ENCODE results near the gene ZDHHC8.

- TF ChIP-seq EZH2 (IDR thresholded peaks at IDR 0.05) (no peak), POLR2AphosphoS5 (IDR thresholded peaks at IDR 0.05; ENCODE audit: borderline replicate concordance, low read depth, low read length) (no peak), FOXP2 (optimal IDR thresholded peaks at IDR 0.05; ENCODE audit: control extremely low read depth, extremely low read length, insufficient read depth) (no peak)
Observed at GRCh38 chr22:20155330-20156041, 23.9 kb downstream of the ZDHHC8 start.

Data from SK-N-MC (cell line).